GM18867 (cell line): ENCODE data around the gene DZIP3.
"Not testable (repeated sequence)": the region's sequence is repeated elsewhere in the genome, so short reads cannot be mapped to it uniquely, and the experiment has no call there.

Experiments
- ATAC-seq: cut with Tn5 transposase; IDR thresholded peaks from one replicate; pipeline ENCODE4 v1.9.1; 2021; ENCODE audit warnings: mild to moderate bottlenecking, moderate library complexity; ENCODE audit not compliant: unreplicated experiment

DZIP3 gene

GRCh38 chr3:108673988-108674661 is 84.6 kb downstream of the DZIP3 start:
- no peak for ATAC-seq

- no peak for ATAC-seq
Measured at GRCh38 chr3:108677811-108678210, 88.3 kb downstream of the DZIP3 start.

- ATAC-seq: not testable (repeated sequence)
Measured at GRCh38 chr3:108692286-108692685, 102.8 kb downstream of the DZIP3 start.

- no peak for ATAC-seq
Measured at GRCh38 chr3:108698461-108698860, 108.9 kb downstream of the DZIP3 start.

- no peak for ATAC-seq
Measured at GRCh38 chr3:108705045-108705444, 115.5 kb downstream of the DZIP3 start.

GRCh38 chr3:108713009-108713516 is 123.5 kb downstream of the DZIP3 start:
- no peak for ATAC-seq

- ATAC-seq: no peak
Measured at GRCh38 chr3:108713816-108714215, 124.3 kb downstream of the DZIP3 start.

- ATAC-seq: no peak
Measured at GRCh38 chr3:108718454-108718853, 128.9 kb downstream of the DZIP3 start.

GRCh38 chr3:108719178-108719806 is 129.8 kb downstream of the DZIP3 start:
- no peak for ATAC-seq

- no peak for ATAC-seq
Measured at GRCh38 chr3:108722724-108723123, 133.2 kb downstream of the DZIP3 start.

GRCh38 chr3:108724101-108724500 is 134.6 kb downstream of the DZIP3 start:
- ATAC-seq: no peak

GRCh38 chr3:108728105-108728504 is 138.6 kb downstream of the DZIP3 start:
- no peak for ATAC-seq

- ATAC-seq: no peak
Measured at GRCh38 chr3:108728934-108729333, 139.4 kb downstream of the DZIP3 start.

- no peak for ATAC-seq
Measured at GRCh38 chr3:108736821-108737220, 147.3 kb downstream of the DZIP3 start.

GRCh38 chr3:108742929-108743328 is 153.4 kb downstream of the DZIP3 start:
- ATAC-seq: no peak
